Measurements from ENCODE around the gene FGFR1OP2.

Gene FGFR1OP2

GRCh38 chr12:27005495-27005894, 67.2 kb downstream of the FGFR1OP2 start:
- DNase-seq, result no peak

- DNase-seq, result no peak
Measured at GRCh38 chr12:27006797-27007467, 68.7 kb downstream of the FGFR1OP2 start.

- DNase-seq, result no peak
Measured at GRCh38 chr12:27008081-27008480, 69.8 kb downstream of the FGFR1OP2 start.

GRCh38 chr12:27009881-27010301, 71.6 kb downstream of the FGFR1OP2 start:
- peak; percentile 63 for DNase-seq

GRCh38 chr12:27012239-27012981, 74.1 kb downstream of the FGFR1OP2 start:
- no peak for DNase-seq

- DNase-seq, result peak; percentile 35
Measured at GRCh38 chr12:27012982-27013255, 74.6 kb downstream of the FGFR1OP2 start.

GRCh38 chr12:27013611-27014084, 75.4 kb downstream of the FGFR1OP2 start:
- DNase-seq, result peak; percentile 61

GRCh38 chr12:27014085-27014858, 76.0 kb downstream of the FGFR1OP2 start, which contains the start of gene TM7SF3:
TM7SF3 (minus strand) TSS chr12:27014384; CDS start chr12:27014168, 216 bp downstream.
- peak; percentile 97 for DNase-seq

- no peak for DNase-seq
Measured at GRCh38 chr12:27014859-27015729, 76.8 kb downstream of the FGFR1OP2 start.

GRCh38 chr12:27015730-27016076, 77.4 kb downstream of the FGFR1OP2 start:
- peak; percentile 77 for DNase-seq

Measured in hematopoietic multipotent progenitor cell treated with erythropoietin and hydrocortisone succinate and interleukin-3 and kit ligand, for 8 days (in vitro differentiated cells).